ENCODE results near the gene MDFI. TPM values are rescaled to one million over a fixed set of nuclear protein-coding genes. Genes with fewer than 3 reads are reported as not detected.

The MDFI gene
- polyA plus RNA-seq, 1 experiment: not detected

GRCh38 chr6:41671376-41671775 is 33.1 kb downstream of the MDFI start:
- CTCF ChIA-PET: interaction anchor here (1.0 to 2.8 kb wide), 3 partner anchors 10 to 303 kb away, joined by 3 to 11 read pairs (median 9); no protein-coding TSS in a partner anchor
- POLR2A ChIA-PET: no interaction called here
- Histone ChIP-seq H3K27me3 (ENCODE audit: control insufficient read depth, insufficient read depth, low read length) (peaks cover 4% of the 10 kb centered on the region), H3K4me3 (ENCODE audit: low read depth, low read length) (no peak overlapping the region), H3K36me3 (ENCODE audit: control insufficient read depth, insufficient read depth, low read length) (no peaks in the 10 kb centered on the region)
- DNase-seq (ENCODE audit: low read depth): no peak
- TF ChIP-seq, protein P1, sequence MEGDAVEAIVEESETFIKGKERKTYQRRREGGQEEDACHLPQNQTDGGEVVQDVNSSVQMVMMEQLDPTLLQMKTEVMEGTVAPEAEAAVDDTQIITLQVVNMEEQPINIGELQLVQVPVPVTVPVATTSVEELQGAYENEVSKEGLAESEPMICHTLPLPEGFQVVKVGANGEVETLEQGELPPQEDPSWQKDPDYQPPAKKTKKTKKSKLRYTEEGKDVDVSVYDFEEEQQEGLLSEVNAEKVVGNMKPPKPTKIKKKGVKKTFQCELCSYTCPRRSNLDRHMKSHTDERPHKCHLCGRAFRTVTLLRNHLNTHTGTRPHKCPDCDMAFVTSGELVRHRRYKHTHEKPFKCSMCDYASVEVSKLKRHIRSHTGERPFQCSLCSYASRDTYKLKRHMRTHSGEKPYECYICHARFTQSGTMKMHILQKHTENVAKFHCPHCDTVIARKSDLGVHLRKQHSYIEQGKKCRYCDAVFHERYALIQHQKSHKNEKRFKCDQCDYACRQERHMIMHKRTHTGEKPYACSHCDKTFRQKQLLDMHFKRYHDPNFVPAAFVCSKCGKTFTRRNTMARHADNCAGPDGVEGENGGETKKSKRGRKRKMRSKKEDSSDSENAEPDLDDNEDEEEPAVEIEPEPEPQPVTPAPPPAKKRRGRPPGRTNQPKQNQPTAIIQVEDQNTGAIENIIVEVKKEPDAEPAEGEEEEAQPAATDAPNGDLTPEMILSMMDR (IDR thresholded peaks at IDR 0.05; ENCODE audit: insufficient read depth, low read depth, low read length): no peak

DNA sequence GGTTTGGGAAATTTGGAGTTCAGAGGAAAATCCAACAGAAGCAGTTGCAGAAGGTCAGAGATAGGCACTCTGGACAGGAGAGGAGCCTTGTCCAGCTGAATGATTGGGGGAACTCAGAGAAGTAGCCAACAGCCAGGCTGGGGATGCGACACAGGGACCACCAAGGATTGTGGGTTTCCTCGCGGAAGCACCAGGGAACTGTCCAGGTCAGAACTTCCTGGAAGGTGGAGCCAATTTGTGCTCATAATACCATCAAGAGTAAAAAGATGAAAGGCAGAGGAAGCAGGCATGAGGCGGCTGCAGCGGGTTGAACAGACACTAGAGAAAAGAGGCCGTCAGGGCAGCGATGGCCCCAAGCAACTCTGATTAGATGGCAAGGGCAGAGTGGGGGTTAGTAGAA is 33.7 kb downstream of the MDFI start:
- CTCF ChIA-PET: interaction anchor here (1.0 kb wide), 1 partner anchor 10 kb away, joined by 3 read pairs; no protein-coding TSS in a partner anchor
- no peak for DNase-seq (ENCODE audit: low read depth)
- Histone ChIP-seq H3K27me3 (ENCODE audit: control insufficient read depth, insufficient read depth, low read length) (peaks cover 2% of the 10 kb centered on the region), H3K4me3 (ENCODE audit: low read depth, low read length) (no peak overlapping the region), H3K36me3 (ENCODE audit: control insufficient read depth, insufficient read depth, low read length) (no peaks in the 10 kb centered on the region)
- TF ChIP-seq, protein P1 (IDR thresholded peaks at IDR 0.05; ENCODE audit: insufficient read depth, low read depth, low read length): no peak
- POLR2A ChIA-PET: no interaction called here

DNA sequence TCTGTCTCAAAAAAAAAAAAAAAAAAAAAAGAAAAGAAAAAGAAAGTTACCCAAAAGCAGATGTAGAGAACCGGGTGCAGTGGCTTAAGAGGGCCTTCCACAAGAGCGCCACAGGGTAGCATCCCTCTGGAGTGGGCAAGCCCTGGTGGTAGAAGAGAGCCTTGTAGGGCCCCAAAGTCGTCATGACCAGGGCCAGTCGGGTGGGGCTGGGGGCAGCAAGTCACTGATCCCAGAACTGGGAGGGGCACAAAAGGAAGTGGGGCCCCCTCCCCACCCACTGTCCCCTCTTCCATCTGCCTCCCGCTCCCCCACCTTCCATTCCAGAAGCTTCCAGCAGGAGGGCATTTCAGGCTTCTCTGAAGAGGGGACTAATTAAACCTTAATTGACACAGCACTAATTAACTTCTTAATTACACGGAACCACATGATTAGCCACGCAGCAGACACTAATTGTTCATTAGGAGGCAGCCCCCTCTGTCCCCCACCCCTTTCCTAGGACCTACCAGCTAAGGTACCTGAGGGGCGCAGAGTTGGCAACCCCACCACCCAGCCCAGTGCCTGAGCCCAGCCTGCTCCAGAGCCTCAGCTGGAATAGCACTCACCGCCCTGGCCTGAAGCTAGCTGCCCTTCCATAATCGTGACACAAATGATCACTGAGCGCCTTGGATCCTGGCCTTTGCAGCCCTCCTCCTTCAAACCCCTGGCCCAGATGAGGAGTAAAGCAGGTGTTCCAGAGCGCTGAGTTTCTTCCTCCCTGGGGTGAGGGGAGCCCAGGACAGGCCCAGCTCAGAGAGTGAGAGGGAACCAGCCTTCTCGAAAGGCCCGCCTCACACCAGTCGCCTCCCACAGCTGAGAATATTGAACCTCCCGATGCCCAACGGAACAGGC is 34.8 kb downstream of the MDFI start:
- CTCF ChIA-PET: interaction anchor here (1.2 to 2.7 kb wide), 3 partner anchors 9 to 305 kb away, joined by 4 to 12 read pairs (median 4); no protein-coding TSS in a partner anchor
- POLR2A ChIA-PET: no interaction called here
- TF ChIP-seq, protein P1 (IDR thresholded peaks at IDR 0.05; ENCODE audit: insufficient read depth, low read depth, low read length): no peak
- peaks cover 4% of the 10 kb centered on the region for H3K27me3 ChIP-seq (ENCODE audit: control insufficient read depth, insufficient read depth, low read length)
- H3K4me3 ChIP-seq (ENCODE audit: low read depth, low read length): no peak overlapping the region
- DNase-seq (ENCODE audit: low read depth): no peak
- no peaks in the 10 kb centered on the region for H3K36me3 ChIP-seq (ENCODE audit: control insufficient read depth, insufficient read depth, low read length)

- DNase-seq (ENCODE audit: low read depth): no peak
- POLR2A ChIA-PET: no interaction called here
- H3K27me3 ChIP-seq (ENCODE audit: control insufficient read depth, insufficient read depth, low read length): peaks cover 4% of the 10 kb centered on the region
- H3K4me3 ChIP-seq (ENCODE audit: low read depth, low read length): no peak overlapping the region
- TF ChIP-seq, protein P1 (IDR thresholded peaks at IDR 0.05; ENCODE audit: insufficient read depth, low read depth, low read length): no peak
- CTCF ChIA-PET: interaction anchor here (1.2 to 2.7 kb wide), 3 partner anchors 8 to 306 kb away, joined by 4 to 12 read pairs (median 4); no protein-coding TSS in a partner anchor
- no peaks in the 10 kb centered on the region for H3K36me3 ChIP-seq (ENCODE audit: control insufficient read depth, insufficient read depth, low read length)
These were observed 35.4 kb downstream of the MDFI start for GRCh38 chr6:41673704-41674000.

DNA sequence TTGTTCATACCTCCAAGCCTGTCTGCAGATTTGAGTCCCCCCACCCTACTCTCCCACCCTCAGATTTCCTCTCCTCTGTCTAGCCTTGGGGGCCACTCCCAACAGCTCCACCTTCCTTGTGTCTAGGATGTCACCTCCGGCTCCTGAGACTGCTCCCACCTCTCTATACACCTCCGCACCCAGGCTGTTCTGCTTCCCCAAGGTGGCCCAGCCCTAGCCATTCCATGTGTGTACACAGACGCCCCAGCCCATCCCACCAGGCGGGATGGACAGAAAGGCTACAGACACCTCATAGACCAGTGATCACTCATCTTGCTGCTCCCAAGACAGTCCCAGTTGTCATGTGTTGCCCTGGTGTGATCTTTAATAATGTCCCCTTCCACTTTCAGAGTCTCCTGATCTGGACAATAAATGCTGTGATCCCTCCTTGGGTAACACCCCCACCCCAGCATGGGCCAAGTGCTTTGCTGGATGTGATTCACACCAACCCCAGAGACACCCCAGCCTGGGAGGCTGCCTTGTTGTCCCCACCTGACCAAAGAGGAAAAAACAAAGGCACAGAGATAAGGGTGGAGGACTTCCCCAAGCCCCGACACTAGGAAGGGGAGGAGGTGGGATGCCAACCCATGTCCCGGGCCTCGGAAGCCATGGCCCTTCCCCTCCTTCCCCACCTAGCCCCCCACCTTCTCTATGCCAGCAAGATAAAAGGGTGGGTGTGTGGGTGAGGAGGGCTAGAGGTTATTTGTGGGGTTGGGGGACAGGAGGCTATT is 36.1 kb downstream of the MDFI start:
- Histone ChIP-seq H3K27me3 (ENCODE audit: control insufficient read depth, insufficient read depth, low read length) (peaks cover 4% of the 10 kb centered on the region), H3K36me3 (ENCODE audit: control insufficient read depth, insufficient read depth, low read length) (no peaks in the 10 kb centered on the region), H3K4me3 (ENCODE audit: low read depth, low read length) (no peak overlapping the region)
- ChIA-PET POLR2A (interaction anchor here (0.6 kb wide), 1 partner anchor 1052 kb away, joined by 3 read pairs; no protein-coding TSS in a partner anchor), CTCF (interaction anchor here (0.6 to 2.7 kb wide), 5 partner anchors 8 to 642 kb away, joined by 3 to 12 read pairs (median 4); no protein-coding TSS in a partner anchor)
- DNase-seq (ENCODE audit: low read depth): no peak
- TF ChIP-seq, protein P1 (IDR thresholded peaks at IDR 0.05; ENCODE audit: insufficient read depth, low read depth, low read length): no peak
